Measurements from ENCODE around the gene UBL3. TPM values are rescaled to one million over a fixed set of nuclear protein-coding genes. Genes with fewer than 3 reads are reported as not detected.

The UBL3 gene
- total RNA-seq, 1 donor from 2014 or later = 17.9 TPM

DNA sequence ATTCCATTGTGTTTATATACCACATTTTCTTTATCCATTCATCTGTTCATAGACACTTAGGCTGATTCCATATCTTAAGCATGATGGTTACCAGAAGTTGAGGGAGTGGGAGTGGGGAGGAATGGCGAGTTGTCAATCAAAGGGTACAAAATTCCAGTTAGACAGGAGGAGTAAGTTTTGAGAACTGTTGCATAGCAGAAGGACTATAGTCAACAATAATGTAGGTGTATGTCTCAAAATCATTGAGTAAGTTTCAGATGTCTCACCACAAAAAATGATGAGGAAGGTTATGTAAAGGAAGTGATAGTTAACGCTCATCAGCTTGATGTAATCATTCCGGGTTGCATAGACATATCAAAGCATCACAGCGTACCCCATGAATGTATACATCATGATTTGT is 4.6 kb upstream of the UBL3 start:
- no peaks in the 10 kb centered on the region for H3K27me3 Mint-ChIP-seq

DNA sequence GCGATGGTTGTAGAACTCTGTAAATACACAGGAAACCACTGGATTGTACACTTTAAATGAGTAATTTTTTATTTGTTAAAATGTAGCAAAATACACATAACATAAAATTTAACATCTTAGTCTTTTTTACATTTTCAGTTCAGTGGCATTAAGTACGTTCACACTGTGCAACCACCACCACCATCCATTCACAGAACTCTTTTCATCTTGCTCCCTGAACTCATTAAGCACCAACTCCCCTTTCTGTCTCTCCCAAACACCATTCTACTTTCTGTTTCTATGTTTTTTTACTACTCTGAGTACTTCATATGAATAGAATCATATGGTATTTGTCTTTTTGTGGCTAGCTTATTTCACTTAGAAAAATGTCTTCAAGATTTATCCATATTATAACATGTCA is 2.7 kb upstream of the UBL3 start:
- no peak overlapping the region for H3K4me3 Mint-ChIP-seq
- H3K27ac Mint-ChIP-seq = no peak overlapping the region
- no peak for ATAC-seq (ENCODE audit: low read depth)
- DNase-seq = no peak
- no peaks in the 10 kb centered on the region for H3K9me3 Mint-ChIP-seq
- CTCF ChIA-PET = interaction anchor here (1.4 kb wide), 1 partner anchor 259 kb away, joined by 4 read pairs; no protein-coding TSS in a partner anchor
- peaks cover 10% of the 10 kb centered on the region for H3K4me1 Mint-ChIP-seq
- TF ChIP-seq, protein P1, sequence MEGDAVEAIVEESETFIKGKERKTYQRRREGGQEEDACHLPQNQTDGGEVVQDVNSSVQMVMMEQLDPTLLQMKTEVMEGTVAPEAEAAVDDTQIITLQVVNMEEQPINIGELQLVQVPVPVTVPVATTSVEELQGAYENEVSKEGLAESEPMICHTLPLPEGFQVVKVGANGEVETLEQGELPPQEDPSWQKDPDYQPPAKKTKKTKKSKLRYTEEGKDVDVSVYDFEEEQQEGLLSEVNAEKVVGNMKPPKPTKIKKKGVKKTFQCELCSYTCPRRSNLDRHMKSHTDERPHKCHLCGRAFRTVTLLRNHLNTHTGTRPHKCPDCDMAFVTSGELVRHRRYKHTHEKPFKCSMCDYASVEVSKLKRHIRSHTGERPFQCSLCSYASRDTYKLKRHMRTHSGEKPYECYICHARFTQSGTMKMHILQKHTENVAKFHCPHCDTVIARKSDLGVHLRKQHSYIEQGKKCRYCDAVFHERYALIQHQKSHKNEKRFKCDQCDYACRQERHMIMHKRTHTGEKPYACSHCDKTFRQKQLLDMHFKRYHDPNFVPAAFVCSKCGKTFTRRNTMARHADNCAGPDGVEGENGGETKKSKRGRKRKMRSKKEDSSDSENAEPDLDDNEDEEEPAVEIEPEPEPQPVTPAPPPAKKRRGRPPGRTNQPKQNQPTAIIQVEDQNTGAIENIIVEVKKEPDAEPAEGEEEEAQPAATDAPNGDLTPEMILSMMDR (IDR thresholded peaks at IDR 0.05) = no peak
- peaks cover 11% of the 10 kb centered on the region for H3K36me3 Mint-ChIP-seq (ENCODE audit: low read depth)
- intact Hi-C loops (cut with micrococcal nuclease) = no loop called here
- no peaks in the 10 kb centered on the region for H3K27me3 Mint-ChIP-seq
- POLR2A ChIA-PET = no interaction called here

More for the DNA sequence above, 4.6 kb upstream of the UBL3 start:
- intact Hi-C loops (cut with micrococcal nuclease) = no loop called here
- TF ChIP-seq, protein P1 (IDR thresholded peaks at IDR 0.05) = no peak
- H3K4me3 Mint-ChIP-seq = no peak overlapping the region
- H3K4me1 Mint-ChIP-seq = peaks cover 4% of the 10 kb centered on the region
- H3K36me3 Mint-ChIP-seq (ENCODE audit: low read depth) = peaks cover 2% of the 10 kb centered on the region
- no peak overlapping the region for H3K27ac Mint-ChIP-seq
- ChIA-PET POLR2A (no interaction called here), CTCF (no interaction called here)
- no peak for ATAC-seq (ENCODE audit: low read depth)
- H3K9me3 Mint-ChIP-seq = no peaks in the 10 kb centered on the region
- no peak for DNase-seq

DNA sequence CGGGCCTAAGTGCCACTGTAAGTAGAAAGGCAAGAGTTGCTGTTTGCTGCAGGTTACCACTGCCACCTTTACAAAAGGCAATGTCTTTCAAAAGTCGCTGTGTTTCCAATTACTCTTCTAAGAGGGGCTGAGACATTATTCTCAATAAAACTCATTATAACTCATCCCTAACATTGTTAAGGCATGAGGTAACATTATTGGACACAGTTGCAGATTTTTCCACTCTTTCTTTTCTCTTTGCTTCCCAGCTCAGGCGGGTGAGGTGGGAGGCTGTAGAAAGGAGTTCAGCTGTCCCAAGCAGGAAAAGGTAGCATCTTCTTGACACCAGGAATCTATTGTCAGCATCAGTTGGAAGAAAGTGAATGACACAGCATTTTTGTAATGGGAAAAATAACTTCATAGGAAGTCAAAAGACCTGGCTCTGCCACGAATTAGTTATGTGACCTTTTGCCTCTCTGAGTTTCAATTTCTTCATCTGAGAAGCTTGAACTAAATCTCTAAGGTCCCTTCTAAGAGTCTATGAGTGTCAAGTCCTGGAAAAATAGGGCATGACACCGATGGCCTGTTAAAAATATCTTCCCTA is 2.1 kb upstream of the UBL3 start:
- ChIA-PET CTCF (interaction anchor here (1.4 kb wide), 1 partner anchor 260 kb away, joined by 4 read pairs; no protein-coding TSS in a partner anchor), POLR2A (interaction anchor here (0.6 kb wide), 1 partner anchor 885 kb away, joined by 3 read pairs; no protein-coding TSS in a partner anchor)
- TF ChIP-seq, protein P1 (IDR thresholded peaks at IDR 0.05) = no peak

DNA sequence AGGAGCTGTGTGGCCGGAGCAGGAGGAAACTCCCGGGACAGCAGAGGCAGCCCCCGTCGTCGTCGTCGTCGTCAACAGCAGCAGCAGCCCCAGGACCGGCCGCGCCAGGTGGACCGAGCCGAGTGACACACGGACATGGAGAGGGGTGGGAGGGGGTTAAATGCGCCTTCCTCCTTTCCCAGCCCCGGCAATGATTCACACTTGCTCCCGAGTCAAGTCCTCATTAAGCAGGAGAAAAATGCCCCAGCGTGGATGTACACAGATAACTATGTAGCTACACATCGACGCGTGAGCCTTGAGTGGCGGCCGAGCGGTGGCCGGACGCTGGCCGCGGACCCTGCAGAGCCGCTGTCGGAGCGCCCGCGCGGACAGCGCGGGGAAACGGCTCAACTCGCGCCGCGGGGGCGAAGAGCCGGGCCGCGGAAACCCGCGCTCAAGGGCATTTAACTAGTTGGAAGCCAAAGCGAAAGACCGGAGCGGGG is 645 bp downstream of the UBL3 start:
- Mint-ChIP-seq H3K27ac (peak overlapping the region; percentile 87), H3K27me3 (no peaks in the 10 kb centered on the region), H3K4me1 (peaks cover 37% of the 10 kb centered on the region), H3K9me3 (no peaks in the 10 kb centered on the region), H3K4me3 (peak overlapping the region; percentile 96), H3K36me3 (ENCODE audit: low read depth) (peaks cover 11% of the 10 kb centered on the region)
- TF ChIP-seq, protein P1 (IDR thresholded peaks at IDR 0.05) = no peak
- POLR2A ChIA-PET = interaction anchor here (0.9 to 4.2 kb wide), 10 partner anchors 10 to 768 kb away, joined by 3 to 34 read pairs (median 4); partner anchors contain the start of genes HMGB1, KATNAL1, SLC7A1 and USPL1
- intact Hi-C loops (cut with micrococcal nuclease) = loop anchor here (1.0 kb wide), 10 partner anchors 8 to 1313 kb away; partner anchors contain the start of genes HMGB1, KATNAL1, SLC7A1 and USPL1
- CTCF ChIA-PET = interaction anchor here (1.0 to 2.1 kb wide), 6 partner anchors 30 to 265 kb away, joined by 3 to 10 read pairs (median 5); no protein-coding TSS in a partner anchor
- ATAC-seq (ENCODE audit: low read depth) (peak; percentile 12), DNase-seq (peak; percentile 44)

More for the DNA sequence above, 2.1 kb upstream of the UBL3 start:
- ATAC-seq (ENCODE audit: low read depth) (no peak), DNase-seq (no peak)
- H3K27ac Mint-ChIP-seq = no peak overlapping the region
- intact Hi-C loops (cut with micrococcal nuclease) = no loop called here
- peaks cover 13% of the 10 kb centered on the region for H3K4me1 Mint-ChIP-seq
- no peaks in the 10 kb centered on the region for H3K9me3 Mint-ChIP-seq
- H3K36me3 Mint-ChIP-seq (ENCODE audit: low read depth) = peaks cover 11% of the 10 kb centered on the region
- no peaks in the 10 kb centered on the region for H3K27me3 Mint-ChIP-seq
- H3K4me3 Mint-ChIP-seq = no peak overlapping the region

DNA sequence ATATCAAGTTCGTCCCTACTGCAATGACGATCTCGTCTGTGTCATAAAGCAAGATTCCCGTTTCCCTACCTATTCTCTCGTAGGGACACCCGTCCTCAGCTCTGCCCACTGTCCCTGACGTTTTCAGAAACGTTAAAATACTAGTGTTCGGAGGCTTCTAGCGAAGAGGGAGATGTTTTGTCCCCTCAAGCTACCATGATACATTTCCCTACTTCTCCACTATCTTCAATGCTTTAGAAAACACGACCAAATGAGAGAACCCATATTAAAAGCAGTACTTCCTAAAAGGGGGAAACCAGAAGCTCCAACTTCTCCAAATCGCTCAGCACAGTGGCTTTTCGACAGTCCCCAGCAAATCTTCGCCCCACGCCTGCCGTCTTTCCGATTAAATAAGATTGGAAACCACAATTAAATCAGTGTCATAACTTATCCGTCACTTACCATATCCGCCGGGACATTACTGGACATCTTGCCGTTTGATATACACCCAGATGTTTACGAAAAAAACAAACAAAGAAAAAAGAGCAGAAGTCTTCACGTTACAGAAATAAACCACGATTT is 1.3 kb downstream of the UBL3 start:
- Mint-ChIP-seq H3K4me1 (peaks cover 38% of the 10 kb centered on the region), H3K9me3 (no peaks in the 10 kb centered on the region), H3K27ac (peak overlapping the region; percentile 87), H3K36me3 (ENCODE audit: low read depth) (peaks cover 11% of the 10 kb centered on the region), H3K27me3 (no peaks in the 10 kb centered on the region), H3K4me3 (peak overlapping the region; percentile 96)
- POLR2A ChIA-PET = interaction anchor here (0.6 to 4.2 kb wide), 6 partner anchors 9 to 768 kb away, joined by 4 to 34 read pairs (median 13); partner anchors contain the start of gene USPL1
- DNase-seq = no peak
- CTCF ChIA-PET = interaction anchor here (0.9 to 2.1 kb wide), 4 partner anchors 29 to 77 kb away, joined by 3 to 10 read pairs (median 5); no protein-coding TSS in a partner anchor
- intact Hi-C loops (cut with micrococcal nuclease) = loop anchor here (1.0 kb wide), 5 partner anchors 8 to 266 kb away; no protein-coding TSS in a partner anchor
- ATAC-seq (ENCODE audit: low read depth) = peak; percentile 9
- TF ChIP-seq, protein P1 (IDR thresholded peaks at IDR 0.05) = no peak

Measured in activated B cell treated with CpG ODN at 0.5 μM for 24 hours (primary cell).